Effector memory CD8-positive, alpha-beta T cell (primary cell): ENCODE results near the gene GUCY2C.

Experiments
- ATAC-seq: fragments of 150-1000 bp; cut with Tn5 transposase; replicated peaks from 2 replicates; pipeline ENCODE4 v1.10.0; 2021; ENCODE audit warnings: mild to moderate bottlenecking, moderate library complexity
- DNase-seq, 3 experiments: peaks; one replicate each; pipeline ENCODE4 v3.0.0; 2021
- H3K27ac Mint-ChIP-seq, 2 donors: one replicate each; pipeline ENCODE4 v1.8.0; 2022; ENCODE audit warnings: mild to moderate bottlenecking in 2 of 2, mixed read lengths in 2 of 2, moderate library complexity in 2 of 2
- H3K27me3 Mint-ChIP-seq, 2 donors: one replicate each; pipeline ENCODE4 v1.8.0; 2022; ENCODE audit warnings: mixed read lengths in 2 of 2
- H3K36me3 Mint-ChIP-seq: one replicate; pipeline ENCODE4 v1.8.0; 2022; ENCODE audit warnings: mild to moderate bottlenecking, moderate library complexity, mixed read lengths; ENCODE audit not compliant: insufficient read depth
- H3K4me1 Mint-ChIP-seq, 2 donors: one replicate each; pipeline ENCODE4 v1.8.0; 2022; ENCODE audit warnings: low read depth in 2 of 2, mixed read lengths in 2 of 2
- H3K4me3 Mint-ChIP-seq, 2 donors: one replicate each; pipeline ENCODE4 v1.8.0; 2022; ENCODE audit warnings: mild to moderate bottlenecking in 2 of 2, mixed read lengths in 2 of 2, moderate library complexity in 2 of 2
- H3K9me3 Mint-ChIP-seq, 2 donors: one replicate each; pipeline ENCODE4 v1.8.0; 2022; ENCODE audit warnings: mixed read lengths in 2 of 2

Gene GUCY2C

GRCh38 chr12:14605401-14605989 is 90.9 kb downstream of the GUCY2C start:
- Mint-ChIP-seq H3K4me1 (no peaks in the 10 kb centered on the region), H3K27ac (no peak overlapping the region), H3K36me3 (peaks cover 2% of the 10 kb centered on the region), H3K4me3 (no peak overlapping the region), H3K27me3 (peaks cover 28 to 29% of the 10 kb centered on the region in 2 donors), H3K9me3 (peaks cover 3 to 27% of the 10 kb centered on the region in 2 donors)
- ATAC-seq (no peak), DNase-seq (no peak)

- Mint-ChIP-seq H3K27ac (no peak overlapping the region), H3K9me3 (peaks cover 2 to 29% of the 10 kb centered on the region in 2 donors), H3K36me3 (peaks cover 2% of the 10 kb centered on the region), H3K4me1 (no peaks in the 10 kb centered on the region), H3K27me3 (peaks cover 37 to 41% of the 10 kb centered on the region in 2 donors), H3K4me3 (no peak overlapping the region)
- ATAC-seq (no peak), DNase-seq (no peak)
Measured at GRCh38 chr12:14601692-14602478, 94.5 kb downstream of the GUCY2C start.

DNA sequence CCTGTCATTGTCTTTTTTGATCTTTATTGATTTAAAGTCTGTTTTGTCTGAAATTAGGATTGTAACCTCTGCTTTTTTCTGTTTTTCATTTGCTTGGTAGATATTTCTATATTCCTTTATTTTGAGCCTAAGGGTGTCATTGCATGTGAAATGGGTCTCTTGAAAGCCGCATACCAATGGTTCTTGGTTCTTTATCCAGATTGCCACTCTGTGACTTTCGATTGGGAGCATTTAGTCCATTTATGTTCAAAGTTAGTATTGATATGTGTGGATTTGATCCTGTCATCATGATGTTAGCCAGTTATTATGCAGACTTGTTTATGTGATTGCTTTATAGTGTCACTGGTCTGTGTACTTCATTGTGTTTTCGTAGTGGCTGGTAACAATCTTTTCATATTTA is 98.9 kb downstream of the GUCY2C start:
- Mint-ChIP-seq H3K27me3 (peaks cover 20 to 27% of the 10 kb centered on the region in 2 donors), H3K4me3 (no peak overlapping the region)
- no peak for DNase-seq

GRCh38 chr12:14591719-14592118 is 104.7 kb downstream of the GUCY2C start:
- peaks cover 2% of the 10 kb centered on the region for H3K36me3 Mint-ChIP-seq
- peaks cover 0 to 4% of the 10 kb centered on the region in 2 donors for H3K27me3 Mint-ChIP-seq

More for the DNA sequence above, 98.9 kb downstream of the GUCY2C start:
- Mint-ChIP-seq H3K9me3 (peaks cover 0 to 12% of the 10 kb centered on the region in 2 donors), H3K27ac (no peak overlapping the region), H3K36me3 (peaks cover 2% of the 10 kb centered on the region), H3K4me1 (no peaks in the 10 kb centered on the region)
- no peak for ATAC-seq

DNA sequence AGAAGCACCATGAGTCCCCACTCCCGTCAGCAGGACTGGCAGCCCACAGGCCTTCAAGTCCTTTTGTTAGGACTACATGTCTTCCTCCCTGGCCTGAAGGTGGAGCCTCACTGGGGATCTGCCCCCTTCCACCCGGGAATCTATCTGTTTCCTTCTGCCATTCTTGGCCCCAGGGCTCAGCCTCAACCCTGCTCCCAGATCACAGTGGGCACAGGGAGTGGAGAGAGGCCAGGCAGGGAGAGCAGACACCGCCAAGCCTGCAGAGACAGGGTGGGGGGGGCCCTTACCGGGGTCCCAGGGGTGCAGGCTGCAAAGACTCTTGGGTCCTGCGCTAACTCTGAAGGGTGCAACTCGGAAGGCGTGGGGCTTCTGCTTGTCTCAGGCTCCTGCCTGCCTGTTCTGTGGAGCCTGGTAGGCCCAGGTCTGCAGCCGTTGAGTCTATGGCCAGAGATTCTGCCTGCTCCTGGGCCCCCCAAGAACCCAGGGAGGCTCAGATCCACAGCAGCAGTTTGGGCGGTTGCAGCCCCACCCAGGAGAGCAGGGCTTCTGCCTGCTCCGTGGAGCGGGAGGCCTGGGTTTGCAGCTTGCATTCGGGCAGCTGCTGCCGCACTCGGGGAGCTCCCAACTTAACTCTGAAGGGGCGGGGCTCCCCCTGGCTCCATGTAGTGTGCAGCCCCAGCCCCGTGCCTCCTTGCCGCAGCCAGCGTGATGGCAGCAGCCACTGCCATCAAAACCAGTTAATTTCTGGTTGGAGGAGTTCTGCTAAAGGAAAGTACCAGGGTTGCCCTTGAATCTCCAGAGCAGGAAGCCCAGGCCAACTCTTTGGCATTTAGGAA is 107.0 kb downstream of the GUCY2C start:
- Mint-ChIP-seq H3K4me1 (no peaks in the 10 kb centered on the region), H3K27me3 (no peaks in the 10 kb centered on the region), H3K36me3 (peaks cover 2% of the 10 kb centered on the region), H3K27ac (no peak overlapping the region), H3K4me3 (no peak overlapping the region), H3K9me3 (no peaks in the 10 kb centered on the region)
- ATAC-seq (no peak), DNase-seq (no peak)

More at GRCh38 chr12:14591719-14592118, 104.7 kb downstream of the GUCY2C start:
- Mint-ChIP-seq H3K4me3 (no peak overlapping the region), H3K4me1 (no peaks in the 10 kb centered on the region), H3K9me3 (no peaks in the 10 kb centered on the region), H3K27ac (no peak overlapping the region)
- DNase-seq (no peak), ATAC-seq (no peak)

GRCh38 chr12:14588571-14588970 is 107.8 kb downstream of the GUCY2C start:
- Mint-ChIP-seq H3K4me3 (no peak overlapping the region), H3K36me3 (no peaks in the 10 kb centered on the region), H3K4me1 (no peaks in the 10 kb centered on the region), H3K9me3 (no peaks in the 10 kb centered on the region), H3K27ac (no peak overlapping the region), H3K27me3 (no peaks in the 10 kb centered on the region)
- ATAC-seq (no peak), DNase-seq (no peak)

DNA sequence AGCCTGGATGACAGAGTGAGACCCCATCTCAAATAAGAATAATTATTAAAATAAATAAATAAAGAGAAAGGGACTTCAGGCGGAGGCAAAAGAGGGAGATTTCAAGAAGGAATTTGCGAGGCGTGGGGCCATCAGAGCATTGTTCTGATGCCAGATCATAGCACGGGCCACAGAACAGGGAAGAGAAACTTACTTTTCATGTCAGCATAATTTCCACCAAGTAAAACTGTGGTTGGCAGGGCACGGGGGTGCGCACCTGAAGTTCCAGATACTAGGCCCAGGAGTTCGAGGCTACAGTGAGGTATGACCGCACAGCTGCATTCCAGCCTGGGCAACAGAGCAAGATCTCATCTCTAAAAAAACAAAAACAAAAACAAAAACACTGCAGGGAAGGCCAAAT is 117.8 kb downstream of the GUCY2C start:
- H3K4me3 Mint-ChIP-seq, result no peak overlapping the region
- DNase-seq (no peak), ATAC-seq (no peak)
- H3K27ac Mint-ChIP-seq, result no peak overlapping the region
- H3K36me3 Mint-ChIP-seq, result no peaks in the 10 kb centered on the region
- no peaks in the 10 kb centered on the region for H3K9me3 Mint-ChIP-seq
- peaks cover 8 to 19% of the 10 kb centered on the region in 2 donors for H3K27me3 Mint-ChIP-seq
- H3K4me1 Mint-ChIP-seq, result peaks cover 17 to 26% of the 10 kb centered on the region in 2 donors

DNA sequence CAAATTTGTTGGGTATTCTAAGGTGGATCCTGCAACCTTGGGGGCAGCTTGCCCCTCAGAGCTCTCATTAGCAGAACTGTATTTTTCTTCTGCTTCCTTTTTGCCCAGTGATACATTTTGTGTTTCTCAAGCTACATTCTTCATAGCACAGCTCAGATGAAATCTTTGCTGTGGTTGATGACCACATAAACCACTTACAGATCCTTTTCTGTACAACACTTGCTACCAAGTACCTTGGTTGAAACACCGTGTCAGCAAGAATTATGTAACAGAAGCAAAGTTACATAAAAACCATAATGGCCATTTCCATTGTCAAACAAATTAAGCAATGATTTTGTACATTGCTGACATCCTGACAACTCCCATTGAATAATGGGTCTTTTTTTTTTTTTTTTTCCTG is 119.1 kb downstream of the GUCY2C start:
- ATAC-seq, result peak; percentile 98
- H3K27me3 Mint-ChIP-seq, result peaks cover 14 to 19% of the 10 kb centered on the region in 2 donors
- DNase-seq, result peak in 2 of 3 experiments; percentile 3 to 9
- peak overlapping the region in 1 of 2 donors; percentile 66 for H3K27ac Mint-ChIP-seq
- no peaks in the 10 kb centered on the region for H3K9me3 Mint-ChIP-seq
- H3K4me1 Mint-ChIP-seq, result peaks cover 17 to 26% of the 10 kb centered on the region in 2 donors
- H3K4me3 Mint-ChIP-seq, result peak overlapping the region; percentile 15 to 38
- no peaks in the 10 kb centered on the region for H3K36me3 Mint-ChIP-seq

- ATAC-seq, result peak; percentile 4
Measured at GRCh38 chr12:14576896-14577295, 119.5 kb downstream of the GUCY2C start.

DNA sequence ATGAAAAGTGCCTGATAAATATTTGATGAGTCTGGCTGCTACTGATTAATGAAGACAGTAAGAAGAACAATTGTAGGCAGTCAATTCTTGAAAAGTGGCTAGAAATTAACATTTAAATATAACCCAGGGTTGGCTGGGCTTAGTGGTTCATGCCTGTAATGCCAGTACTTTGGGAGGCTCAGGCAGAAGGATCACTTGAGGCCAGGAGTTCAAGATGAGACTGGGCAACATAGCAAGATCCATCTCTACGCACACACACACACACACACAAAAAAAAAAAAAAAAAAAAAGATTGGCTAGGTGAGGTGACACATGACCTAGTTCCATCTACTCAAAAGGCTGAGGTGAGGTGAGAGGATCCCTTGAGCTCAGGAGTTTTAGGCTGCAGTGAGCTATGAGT is 120.8 kb downstream of the GUCY2C start:
- DNase-seq (no peak), ATAC-seq (no peak)
- Mint-ChIP-seq H3K4me1 (peaks cover 17 to 26% of the 10 kb centered on the region in 2 donors), H3K4me3 (no peak overlapping the region), H3K9me3 (no peaks in the 10 kb centered on the region), H3K36me3 (no peaks in the 10 kb centered on the region), H3K27ac (no peak overlapping the region), H3K27me3 (peaks cover 24 to 30% of the 10 kb centered on the region in 2 donors)

More at GRCh38 chr12:14576896-14577295, 119.5 kb downstream of the GUCY2C start:
- Mint-ChIP-seq H3K27ac (peak overlapping the region in 1 of 2 donors; percentile 66), H3K4me1 (peaks cover 17 to 26% of the 10 kb centered on the region in 2 donors), H3K36me3 (no peaks in the 10 kb centered on the region), H3K9me3 (no peaks in the 10 kb centered on the region), H3K27me3 (peaks cover 14 to 18% of the 10 kb centered on the region in 2 donors), H3K4me3 (peak overlapping the region; percentile 15 to 38)
- no peak for DNase-seq

- peaks cover 42 to 50% of the 10 kb centered on the region in 2 donors for H3K27me3 Mint-ChIP-seq
- no peak overlapping the region for H3K27ac Mint-ChIP-seq
- H3K4me1 Mint-ChIP-seq, result peaks cover 15 to 20% of the 10 kb centered on the region in 2 donors
- H3K9me3 Mint-ChIP-seq, result no peaks in the 10 kb centered on the region
- H3K36me3 Mint-ChIP-seq, result no peaks in the 10 kb centered on the region
- DNase-seq (no peak), ATAC-seq (no peak)
- H3K4me3 Mint-ChIP-seq, result no peak overlapping the region
Measured at GRCh38 chr12:14573118-14573517, 123.3 kb downstream of the GUCY2C start.

GRCh38 chr12:14572401-14572800 is 124.0 kb downstream of the GUCY2C start:
- ATAC-seq (no peak), DNase-seq (no peak)
- Mint-ChIP-seq H3K4me3 (no peak overlapping the region), H3K27me3 (peaks cover 46 to 55% of the 10 kb centered on the region in 2 donors), H3K9me3 (no peaks in the 10 kb centered on the region), H3K4me1 (peaks cover 12 to 15% of the 10 kb centered on the region in 2 donors), H3K36me3 (no peaks in the 10 kb centered on the region), H3K27ac (no peak overlapping the region)

DNA sequence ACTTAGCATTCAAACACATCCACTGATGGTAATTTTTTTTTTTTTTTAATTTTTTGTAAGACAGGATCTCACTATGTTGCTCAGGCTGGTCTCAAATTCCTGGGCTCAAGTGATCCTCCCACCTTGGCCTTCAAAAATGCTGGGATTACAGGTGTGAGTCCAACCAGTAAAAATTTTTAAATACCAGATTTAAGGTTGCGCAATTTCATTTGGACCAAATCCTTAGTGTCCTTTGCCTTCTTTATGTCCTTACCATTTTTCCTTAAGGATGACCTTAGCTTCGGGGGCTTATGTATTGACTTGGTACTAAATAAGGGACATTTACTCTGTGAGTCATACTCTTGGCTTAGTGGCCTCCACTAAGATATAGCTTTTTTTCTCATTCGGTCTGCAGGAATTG is 124.6 kb downstream of the GUCY2C start:
- DNase-seq, result no peak
- Mint-ChIP-seq H3K4me3 (no peak overlapping the region), H3K27me3 (peaks cover 46 to 55% of the 10 kb centered on the region in 2 donors), H3K36me3 (no peaks in the 10 kb centered on the region), H3K9me3 (no peaks in the 10 kb centered on the region), H3K27ac (no peak overlapping the region), H3K4me1 (peaks cover 6 to 9% of the 10 kb centered on the region in 2 donors)
- no peak for ATAC-seq
